HG02798 (cell line): ENCODE results near the gene LINC01488.

ENCODE experiments used
- ATAC-seq: cut with Tn5 transposase; IDR thresholded peaks from one replicate; pipeline ENCODE4 v1.9.1; 2021; ENCODE audit warnings: mild to moderate bottlenecking; ENCODE audit not compliant: unreplicated experiment, poor library complexity

LINC01488 gene

GRCh38 chr11:69501891-69502860, 20.7 kb downstream of the LINC01488 start:
- no peak for ATAC-seq

GRCh38 chr11:69504127-69504526, 22.7 kb downstream of the LINC01488 start:
- ATAC-seq, result no peak

- ATAC-seq, result no peak
These were observed 23.3 kb downstream of the LINC01488 start for GRCh38 chr11:69504576-69505335.

- no peak for ATAC-seq
These were observed 27.5 kb downstream of the LINC01488 start for GRCh38 chr11:69508974-69509373.

- ATAC-seq, result no peak
These were observed 27.9 kb downstream of the LINC01488 start for GRCh38 chr11:69509381-69509780.

- ATAC-seq, result no peak
These were observed 28.5 kb downstream of the LINC01488 start for GRCh38 chr11:69509846-69510390.

- no peak for ATAC-seq
These were observed 29.3 kb downstream of the LINC01488 start for GRCh38 chr11:69510471-69511357.

GRCh38 chr11:69511358-69512055, 30.0 kb downstream of the LINC01488 start:
- no peak for ATAC-seq

- ATAC-seq, result no peak
These were observed 30.7 kb downstream of the LINC01488 start for GRCh38 chr11:69512136-69512535.

- no peak for ATAC-seq
These were observed 31.3 kb downstream of the LINC01488 start for GRCh38 chr11:69512790-69513189.

- no peak for ATAC-seq
These were observed 31.7 kb downstream of the LINC01488 start for GRCh38 chr11:69513196-69513595.

- no peak for ATAC-seq
These were observed 32.3 kb downstream of the LINC01488 start for GRCh38 chr11:69513663-69514224.

GRCh38 chr11:69514771-69515170, 33.3 kb downstream of the LINC01488 start:
- ATAC-seq, result no peak

GRCh38 chr11:69515271-69516245, 34.1 kb downstream of the LINC01488 start:
- ATAC-seq, result no peak

GRCh38 chr11:69516526-69516925, 35.1 kb downstream of the LINC01488 start:
- no peak for ATAC-seq

- ATAC-seq, result no peak
These were observed 36.9 kb downstream of the LINC01488 start for GRCh38 chr11:69518081-69518950.
